ENCODE measurements around the gene MT1E. TPM values are rescaled to one million over a fixed set of nuclear protein-coding genes. Genes with fewer than 3 reads are reported as not detected.

Gene MT1E
- total and polyA plus RNA-seq, 2 of the 13 experiments (the other 11 are each of a cell fraction or from before 2014, with no cell fraction given) = 110 to 1,072 TPM

GRCh38 chr16:56658327-56658875 is 32.8 kb downstream of the MT1E start (continued):
- TF ChIP-seq ZNF501 (CRISPR knock-in tag; IDR thresholded peaks at IDR 0.05) (peak; percentile 32; the same call in 1 of the 2 replicates), ZZZ3 (CRISPR knock-in tag; IDR thresholded peaks at IDR 0.05; ENCODE audit: borderline replicate concordance) (no peak), CSRNP1 (CRISPR knock-in tag; IDR thresholded peaks at IDR 0.05) (peak; percentile 47; the same call in 1 of the 2 replicates), TOPORS (CRISPR knock-in tag; IDR thresholded peaks at IDR 0.05) (0 out of 2 replicates have a peak, but pooled peaks have one; percentile 38), GABPB1 (CRISPR knock-in tag; IDR thresholded peaks at IDR 0.05) (no peak), ZNF276 (CRISPR knock-in tag; IDR thresholded peaks at IDR 0.05; ENCODE audit: low read depth) (no peak), ZHX2 (IDR thresholded peaks at IDR 0.05; ENCODE audit: low read depth) (no peak), ZHX2 (CRISPR knock-in tag; IDR thresholded peaks at IDR 0.05; ENCODE audit: borderline replicate concordance) (no peak), MBNL3 (CRISPR knock-in tag; conservative IDR thresholded peaks at IDR 0.05) (no peak), ZNF234 (CRISPR knock-in tag; conservative IDR thresholded peaks at IDR 0.05) (no peak), MTF2 (CRISPR knock-in tag; IDR thresholded peaks at IDR 0.05; ENCODE audit: borderline replicate concordance) (no peak), PHF20 (CRISPR knock-in tag; IDR thresholded peaks at IDR 0.05) (no peak), THAP7 (CRISPR knock-in tag; IDR thresholded peaks at IDR 0.05) (peak; percentile 29; the same call in 1 of the 2 replicates), ZNF704 (CRISPR knock-in tag; IDR thresholded peaks at IDR 0.05; ENCODE audit: borderline replicate concordance) (no peak), ZNF24 (IDR thresholded peaks at IDR 0.05) (no peak), ZNF280B (CRISPR knock-in tag; IDR thresholded peaks at IDR 0.05; ENCODE audit: borderline replicate concordance) (no peak)

Data from HepG2 (cell line).